ENCODE measurements around the gene USP38. TPM values are rescaled to one million over a fixed set of nuclear protein-coding genes. Genes with fewer than 3 reads are reported as not detected.

USP38 gene
- total RNA-seq, 4 donors from 2014 or later = 63.6 to 142 (median 102) TPM

- in situ Hi-C loops (cut with MboI; ENCODE audit: low sequenced_read_pairs in 4 of 4) = no loop called here
- no peaks in the 10 kb centered on the region for H3K9me3 ChIP-seq
- H3K27ac ChIP-seq = peak overlapping the region; percentile 95 to 98 (median 96)
- ATAC-seq (peak in 1 of 2 donors; percentile 8), DNase-seq (no peak)
- intact Hi-C loops (cut with DNase I; ENCODE audit: low total_unique reads) = loop anchor here (1.0 to 10.0 kb wide), 4 partner anchors 153 to 1991 kb away; partner anchors contain the start of genes GAB1, SMARCA5 and ZNF330
- H3K4me3 ChIP-seq = peak overlapping the region; percentile 73 to 94 (median 91)
- peaks cover 26 to 33% of the 10 kb centered on the region in 2 donors for H3K4me1 ChIP-seq
- TF ChIP-seq CTCF (IDR thresholded peaks at IDR 0.05 in 4 of 5, conservative IDR thresholded peaks at IDR 0.05 in 1 of 5) = no peak
- no peak for TF ChIP-seq POLR2A (IDR thresholded peaks at IDR 0.05)
- H3K27me3 ChIP-seq = no peaks in the 10 kb centered on the region
- H3K36me3 ChIP-seq = no peaks in the 10 kb centered on the region
Measured at GRCh38 chr4:143184217-143184502, 557 bp upstream of the USP38 start.

GRCh38 chr4:143185253-143186107, 763 bp downstream of the USP38 start:
- no peaks in the 10 kb centered on the region for H3K27me3 ChIP-seq
- H3K9me3 ChIP-seq = no peaks in the 10 kb centered on the region
- H3K27ac ChIP-seq = peak overlapping the region; percentile 95 to 98 (median 96)
- in situ Hi-C loops (cut with MboI; ENCODE audit: low sequenced_read_pairs in 4 of 4) (no loop called here), intact Hi-C loops (cut with DNase I; ENCODE audit: low total_unique reads) (loop anchor here (2.0 to 10.0 kb wide), 2 partner anchors 151 to 1989 kb away; partner anchors contain the start of gene GAB1)
- H3K4me1 ChIP-seq = peaks cover 39 to 47% of the 10 kb centered on the region in 2 donors
- peak; percentile 5 to 28 for ATAC-seq
- DNase-seq = peak; percentile 20 to 23
- H3K4me3 ChIP-seq = peak overlapping the region; percentile 73 to 94 (median 91)
- TF ChIP-seq POLR2A (IDR thresholded peaks at IDR 0.05) (no peak), CTCF (IDR thresholded peaks at IDR 0.05 in 4 of 5, conservative IDR thresholded peaks at IDR 0.05 in 1 of 5) (no peak)
- H3K36me3 ChIP-seq = peaks cover 0 to 2% of the 10 kb centered on the region in 2 donors

GRCh38 chr4:143186212-143186611, 1.5 kb downstream of the USP38 start:
- TF ChIP-seq CTCF (IDR thresholded peaks at IDR 0.05 in 4 of 5, conservative IDR thresholded peaks at IDR 0.05 in 1 of 5) (no peak), POLR2A (IDR thresholded peaks at IDR 0.05) (no peak)
- DNase-seq (peak in 1 of 2 donors; percentile 10), ATAC-seq (peak in 1 of 2 donors; percentile 69)
- no peaks in the 10 kb centered on the region for H3K9me3 ChIP-seq
- no peaks in the 10 kb centered on the region for H3K27me3 ChIP-seq
- H3K4me1 ChIP-seq = peaks cover 46 to 54% of the 10 kb centered on the region in 2 donors
- H3K27ac ChIP-seq = peak overlapping the region; percentile 95 to 98 (median 96)
- in situ Hi-C loops (cut with MboI; ENCODE audit: low sequenced_read_pairs in 4 of 4) (no loop called here), intact Hi-C loops (cut with DNase I; ENCODE audit: low total_unique reads) (loop anchor here (10.0 kb wide), 1 partner anchor 1989 kb away; no protein-coding TSS in a partner anchor)
- H3K36me3 ChIP-seq = peaks cover 0 to 10% of the 10 kb centered on the region in 2 donors
- H3K4me3 ChIP-seq = peak overlapping the region; percentile 73 to 94 (median 91)

GRCh38 chr4:143186649-143187048, 1.9 kb downstream of the USP38 start:
- ATAC-seq (peak in 1 of 2 donors; percentile 8), DNase-seq (no peak)
- H3K4me3 ChIP-seq = peak overlapping the region; percentile 73 to 94 (median 91)
- intact Hi-C loops (cut with DNase I; ENCODE audit: low total_unique reads) (loop anchor here (10.0 kb wide), 1 partner anchor 1988 kb away; no protein-coding TSS in a partner anchor), in situ Hi-C loops (cut with MboI; ENCODE audit: low sequenced_read_pairs in 4 of 4) (no loop called here)
- peaks cover 51 to 58% of the 10 kb centered on the region in 2 donors for H3K4me1 ChIP-seq
- H3K27me3 ChIP-seq = no peaks in the 10 kb centered on the region
- H3K36me3 ChIP-seq = peaks cover 0 to 14% of the 10 kb centered on the region in 2 donors
- no peaks in the 10 kb centered on the region for H3K9me3 ChIP-seq
- TF ChIP-seq POLR2A (IDR thresholded peaks at IDR 0.05) = no peak
- TF ChIP-seq CTCF (IDR thresholded peaks at IDR 0.05 in 4 of 5, conservative IDR thresholded peaks at IDR 0.05 in 1 of 5) = no peak
- peak overlapping the region; percentile 95 to 98 (median 96) for H3K27ac ChIP-seq

Data from gastrocnemius medialis (tissue), 4 donors.